ENCODE results near the gene SLC26A1.
A peak's percentile ranks its signal among the peaks of the same experiment; 100 is the strongest.

The SLC26A1 gene

DNA sequence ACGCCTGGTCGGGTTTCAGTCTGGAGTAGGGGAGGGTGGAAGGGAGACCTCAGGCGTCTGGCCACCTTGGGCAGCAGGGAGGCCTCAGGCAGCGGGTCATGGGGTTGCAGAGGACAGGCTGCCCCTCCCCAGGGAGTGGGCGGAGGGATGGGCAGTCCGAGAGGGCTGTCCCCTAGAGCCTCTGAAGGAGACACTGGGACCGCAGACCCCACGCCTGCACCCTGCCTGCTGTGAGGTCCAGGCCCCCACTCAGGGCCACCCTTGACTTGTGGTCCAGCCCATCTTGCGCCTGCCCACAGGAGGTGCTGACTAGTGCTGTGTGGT lies 34.7 kb upstream of the SLC26A1 start:
- DNase-seq = no peak

DNA sequence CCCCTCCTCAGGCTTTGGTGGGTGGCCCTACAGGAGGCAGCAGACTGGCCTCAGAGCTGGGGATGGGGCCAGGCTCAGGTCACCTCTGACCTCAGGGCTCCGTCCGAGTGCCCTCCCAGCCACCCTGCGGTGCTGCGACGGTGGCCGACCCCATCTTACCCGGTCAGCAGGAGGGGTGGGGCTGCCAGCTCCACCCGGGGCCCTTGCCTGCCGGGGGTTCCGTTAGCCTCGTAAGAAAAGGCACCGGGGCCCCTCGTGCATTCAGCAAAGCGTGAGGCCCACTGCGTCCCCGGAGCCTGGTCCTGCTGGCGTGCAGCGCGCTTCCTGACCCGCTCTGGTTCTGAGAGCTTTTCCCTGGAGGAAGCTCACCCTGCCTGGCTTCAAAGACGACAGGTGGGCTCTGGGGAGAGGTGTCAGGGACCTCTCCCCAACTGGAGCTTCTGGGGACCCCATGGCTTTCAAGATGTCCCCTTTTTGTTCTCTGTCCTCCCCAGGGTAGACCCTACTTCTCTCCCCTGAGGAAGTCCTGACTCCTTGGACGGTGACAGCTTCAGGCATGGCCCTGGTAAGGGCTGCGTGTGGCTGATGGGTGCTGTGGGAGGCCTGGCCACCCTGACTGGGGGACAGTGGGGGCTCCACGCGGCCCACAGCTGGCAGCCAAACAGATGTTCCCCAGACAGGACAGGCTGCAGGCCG lies 34.2 kb upstream of the SLC26A1 start:
- no peak for DNase-seq

DNA sequence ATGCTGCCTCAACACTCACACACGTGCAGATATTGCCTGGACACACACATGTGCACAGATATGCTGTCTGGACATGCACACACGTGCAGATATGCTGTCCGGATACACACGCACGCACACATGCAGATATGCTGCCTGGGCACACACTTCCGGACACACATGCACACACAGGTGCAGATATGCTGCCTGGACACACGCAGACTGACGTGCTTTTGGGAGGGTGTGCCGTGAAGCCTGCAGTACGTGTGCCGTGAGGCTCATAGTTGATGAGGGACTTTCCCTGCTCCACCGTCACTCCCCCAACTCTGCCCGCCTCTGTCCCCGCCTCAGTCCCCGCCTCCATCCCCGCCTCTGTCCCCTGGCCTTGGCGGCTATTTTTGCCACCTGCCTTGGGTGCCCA lies 32.9 kb upstream of the SLC26A1 start:
- peak; percentile 49 for DNase-seq

DNA sequence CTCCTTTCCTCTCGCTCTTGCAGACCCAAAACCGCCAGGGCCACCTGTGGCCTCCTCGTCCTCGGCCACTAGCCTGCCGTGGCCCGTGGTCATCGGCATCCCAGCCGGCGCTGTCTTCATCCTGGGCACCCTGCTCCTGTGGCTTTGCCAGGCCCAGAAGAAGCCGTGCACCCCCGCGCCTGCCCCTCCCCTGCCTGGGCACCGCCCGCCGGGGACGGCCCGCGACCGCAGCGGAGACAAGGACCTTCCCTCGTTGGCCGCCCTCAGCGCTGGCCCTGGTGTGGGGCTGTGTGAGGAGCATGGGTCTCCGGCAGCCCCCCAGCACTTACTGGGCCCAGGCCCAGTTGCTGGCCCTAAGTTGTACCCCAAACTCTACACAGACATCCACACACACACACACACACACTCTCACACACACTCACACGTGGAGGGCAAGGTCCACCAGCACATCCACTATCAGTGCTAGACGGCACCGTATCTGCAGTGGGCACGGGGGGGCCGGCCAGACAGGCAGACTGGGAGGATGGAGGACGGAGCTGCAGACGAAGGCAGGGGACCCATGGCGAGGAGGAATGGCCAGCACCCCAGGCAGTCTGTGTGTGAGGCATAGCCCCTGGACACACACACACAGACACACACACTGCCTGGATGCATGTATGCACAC lies 31.8 kb upstream of the SLC26A1 start:
- no peak for DNase-seq

DNA sequence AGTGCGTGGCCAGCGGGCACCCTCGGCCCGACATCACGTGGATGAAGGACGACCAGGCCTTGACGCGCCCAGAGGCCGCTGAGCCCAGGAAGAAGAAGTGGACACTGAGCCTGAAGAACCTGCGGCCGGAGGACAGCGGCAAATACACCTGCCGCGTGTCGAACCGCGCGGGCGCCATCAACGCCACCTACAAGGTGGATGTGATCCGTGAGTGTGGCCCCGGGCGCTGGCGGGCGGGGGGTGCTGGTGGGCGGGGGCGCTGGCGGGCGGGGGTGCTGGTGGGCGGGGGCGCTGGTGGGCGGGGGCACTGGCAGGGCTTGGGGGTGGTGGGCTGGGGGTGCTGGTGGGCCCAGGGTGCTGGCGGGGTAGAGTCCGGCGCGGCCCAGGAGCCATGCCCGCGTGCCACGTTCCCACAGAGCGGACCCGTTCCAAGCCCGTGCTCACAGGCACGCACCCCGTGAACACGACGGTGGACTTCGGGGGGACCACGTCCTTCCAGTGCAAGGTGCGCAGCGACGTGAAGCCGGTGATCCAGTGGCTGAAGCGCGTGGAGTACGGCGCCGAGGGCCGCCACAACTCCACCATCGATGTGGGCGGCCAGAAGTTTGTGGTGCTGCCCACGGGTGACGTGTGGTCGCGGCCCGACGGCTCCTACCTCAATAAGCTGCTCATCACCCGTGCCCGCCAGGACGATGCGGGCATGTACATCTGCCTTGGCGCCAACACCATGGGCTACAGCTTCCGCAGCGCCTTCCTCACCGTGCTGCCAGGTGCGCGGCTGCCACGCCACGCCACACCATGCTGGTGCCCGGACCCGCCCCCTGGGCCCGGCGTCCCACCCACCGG lies 30.9 kb upstream of the SLC26A1 start:
- no peak for DNase-seq

DNA sequence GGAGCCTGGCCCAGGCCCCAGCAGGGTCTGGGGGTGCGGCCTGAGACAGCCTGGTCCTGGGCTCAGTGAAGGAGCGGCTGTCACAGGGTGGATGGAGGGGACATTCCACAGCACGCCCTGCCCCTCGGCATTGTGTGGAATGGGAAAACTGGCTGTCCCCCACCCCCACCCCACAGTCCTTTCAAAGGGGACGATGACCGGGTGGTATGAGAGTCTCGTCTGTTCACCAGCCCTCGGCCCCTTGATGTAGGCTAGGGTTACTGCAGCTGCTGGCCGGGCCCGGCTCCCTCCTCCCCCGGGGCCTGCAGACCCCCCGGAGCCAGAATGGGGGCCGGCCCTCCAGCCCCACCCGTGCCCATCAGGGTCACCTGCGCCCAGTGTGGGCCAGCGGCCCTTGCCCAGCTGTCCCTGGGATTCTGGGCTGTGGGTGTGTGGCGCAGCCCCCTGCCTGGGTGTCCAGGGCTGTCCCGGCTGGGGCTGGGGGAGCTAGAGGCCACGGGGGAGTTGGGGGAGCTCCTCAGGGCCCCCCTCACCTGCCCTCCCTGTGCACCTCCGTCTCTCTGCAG lies 30.0 kb upstream of the SLC26A1 start:
- no peak for DNase-seq

DNA sequence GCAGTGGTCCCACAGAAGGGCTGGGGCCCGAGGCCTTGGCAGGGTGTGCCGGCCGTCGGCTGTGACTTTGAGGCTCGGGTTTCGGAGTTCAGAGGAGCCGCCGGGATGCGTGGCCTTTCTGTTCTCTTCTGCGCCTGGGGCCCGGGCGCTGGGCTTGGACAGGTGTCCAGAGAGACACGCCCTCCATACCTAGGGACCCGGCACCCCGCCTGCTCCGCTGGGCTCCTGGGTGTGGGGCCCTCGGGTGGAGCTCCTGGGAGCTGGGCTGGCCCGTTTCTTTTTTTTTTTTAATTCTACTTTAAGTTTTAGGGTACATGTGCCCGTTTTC lies 29.5 kb upstream of the SLC26A1 start:
- no peak for DNase-seq

DNA sequence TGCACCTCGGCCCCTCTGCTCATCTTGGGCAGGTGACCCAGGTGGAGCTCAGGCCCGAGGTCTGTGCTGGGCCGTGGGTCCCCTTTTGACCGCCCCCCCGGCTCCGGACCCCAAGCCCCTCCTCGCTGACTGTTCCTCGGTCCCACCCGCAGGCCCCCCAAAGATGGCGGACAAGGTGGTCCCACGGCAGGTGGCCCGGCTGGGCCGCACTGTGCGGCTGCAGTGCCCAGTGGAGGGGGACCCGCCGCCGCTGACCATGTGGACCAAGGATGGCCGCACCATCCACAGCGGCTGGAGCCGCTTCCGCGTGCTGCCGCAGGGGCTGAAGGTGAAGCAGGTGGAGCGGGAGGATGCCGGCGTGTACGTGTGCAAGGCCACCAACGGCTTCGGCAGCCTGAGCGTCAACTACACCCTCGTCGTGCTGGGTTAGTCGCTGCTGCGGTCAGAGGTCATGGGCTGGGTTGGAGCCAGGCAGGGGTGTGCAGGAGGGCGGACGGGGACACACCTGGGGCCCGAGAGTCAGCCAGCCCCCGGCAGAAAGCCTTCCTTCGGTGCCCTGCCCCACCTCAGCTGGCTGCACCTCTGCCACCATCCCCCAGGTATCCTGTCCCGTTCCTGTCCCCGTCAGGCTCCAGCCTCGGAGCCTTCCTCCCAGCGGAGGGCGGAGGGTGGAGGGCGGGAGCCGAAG lies 29.0 kb upstream of the SLC26A1 start:
- DNase-seq = no peak

DNA sequence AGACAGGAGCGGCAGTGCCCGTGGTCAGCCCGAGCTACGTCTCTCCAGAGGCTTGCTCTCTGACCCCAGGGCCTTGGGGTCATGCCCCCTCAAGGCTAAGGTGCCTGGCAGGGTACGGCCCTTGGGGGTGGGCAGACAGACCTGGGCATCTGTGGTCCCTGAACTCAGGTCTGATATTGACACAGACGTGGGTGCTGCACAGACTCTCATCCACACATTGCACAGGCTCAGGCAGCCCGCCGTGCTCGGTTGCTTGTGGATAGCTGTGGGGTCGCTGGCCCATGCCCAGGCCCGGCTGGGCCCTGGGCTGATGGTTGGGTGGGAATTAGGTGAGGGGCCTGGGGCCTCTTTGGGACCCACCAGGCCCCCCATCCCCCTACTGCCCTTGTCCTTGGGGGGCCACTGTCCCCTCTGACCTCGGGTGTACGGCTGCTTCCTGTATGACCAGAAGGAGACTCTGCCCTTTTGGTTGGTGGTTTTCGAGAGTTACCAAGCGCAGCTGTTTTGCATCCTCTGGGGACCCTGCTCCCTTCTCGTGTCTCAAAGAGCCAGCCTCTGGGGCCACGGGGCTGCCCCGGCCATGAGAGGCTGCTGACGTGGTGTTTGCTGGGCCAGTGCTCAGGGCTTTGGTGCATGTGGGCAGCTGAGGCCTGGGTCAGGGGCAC lies 28.3 kb upstream of the SLC26A1 start:
- DNase-seq = peak; percentile 33

DNA sequence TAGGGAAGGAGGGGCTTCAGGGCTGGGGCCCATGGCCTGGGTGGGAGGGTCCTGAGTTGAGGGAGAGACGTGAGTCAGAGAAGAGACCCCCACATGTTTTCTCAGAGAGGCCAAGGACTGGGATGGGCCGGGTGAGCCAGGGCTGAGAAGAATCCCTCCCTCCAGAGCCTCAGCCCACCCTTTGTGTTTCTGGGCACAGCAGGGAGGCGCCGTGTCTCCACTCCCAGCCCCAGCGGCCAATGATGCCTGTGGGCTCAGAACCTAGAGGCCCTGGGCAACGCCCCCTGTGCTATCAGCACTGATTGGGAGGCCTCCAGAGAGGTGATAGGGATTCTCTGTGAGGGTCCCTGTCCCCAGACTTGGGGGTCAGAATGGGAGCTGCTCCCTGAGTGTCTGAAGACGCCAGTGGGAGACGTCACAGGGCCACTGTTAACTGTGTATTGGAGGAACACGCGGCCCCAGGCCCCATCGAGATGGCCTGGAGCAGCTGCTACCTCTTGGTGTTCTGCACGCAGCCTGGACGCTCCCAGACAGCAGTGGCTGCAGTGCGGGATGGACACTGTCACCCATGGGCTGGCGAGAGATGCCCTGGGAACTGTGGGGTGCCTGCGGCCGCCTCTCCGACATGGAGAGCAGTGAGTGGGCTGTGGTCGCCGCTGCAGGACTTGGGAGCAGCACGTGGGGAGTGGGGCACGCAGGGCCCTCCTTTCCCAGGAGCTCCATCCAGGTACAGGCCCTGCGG lies 26.7 kb upstream of the SLC26A1 start:
- no peak for DNase-seq

DNA sequence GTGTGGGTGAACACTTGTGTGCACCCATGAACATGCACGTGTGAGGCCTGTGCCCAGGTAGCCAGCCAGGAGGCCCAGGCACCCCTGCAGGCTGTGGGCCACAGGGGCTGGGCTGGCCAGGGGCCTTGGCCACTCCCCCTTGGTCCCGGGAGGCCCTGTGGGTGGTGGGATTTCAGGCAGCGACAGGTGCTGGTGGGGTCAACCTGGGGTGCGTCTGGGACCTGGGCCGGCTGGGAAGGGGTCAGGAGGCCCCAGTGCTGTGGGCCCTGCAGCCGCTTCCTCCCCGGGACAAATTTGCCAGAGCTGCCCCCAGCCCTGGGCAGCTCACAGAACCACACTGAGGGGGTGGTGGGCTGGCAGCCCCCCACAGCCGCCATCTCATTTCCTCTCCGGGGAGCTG lies 26.1 kb upstream of the SLC26A1 start:
- no peak for DNase-seq

DNA sequence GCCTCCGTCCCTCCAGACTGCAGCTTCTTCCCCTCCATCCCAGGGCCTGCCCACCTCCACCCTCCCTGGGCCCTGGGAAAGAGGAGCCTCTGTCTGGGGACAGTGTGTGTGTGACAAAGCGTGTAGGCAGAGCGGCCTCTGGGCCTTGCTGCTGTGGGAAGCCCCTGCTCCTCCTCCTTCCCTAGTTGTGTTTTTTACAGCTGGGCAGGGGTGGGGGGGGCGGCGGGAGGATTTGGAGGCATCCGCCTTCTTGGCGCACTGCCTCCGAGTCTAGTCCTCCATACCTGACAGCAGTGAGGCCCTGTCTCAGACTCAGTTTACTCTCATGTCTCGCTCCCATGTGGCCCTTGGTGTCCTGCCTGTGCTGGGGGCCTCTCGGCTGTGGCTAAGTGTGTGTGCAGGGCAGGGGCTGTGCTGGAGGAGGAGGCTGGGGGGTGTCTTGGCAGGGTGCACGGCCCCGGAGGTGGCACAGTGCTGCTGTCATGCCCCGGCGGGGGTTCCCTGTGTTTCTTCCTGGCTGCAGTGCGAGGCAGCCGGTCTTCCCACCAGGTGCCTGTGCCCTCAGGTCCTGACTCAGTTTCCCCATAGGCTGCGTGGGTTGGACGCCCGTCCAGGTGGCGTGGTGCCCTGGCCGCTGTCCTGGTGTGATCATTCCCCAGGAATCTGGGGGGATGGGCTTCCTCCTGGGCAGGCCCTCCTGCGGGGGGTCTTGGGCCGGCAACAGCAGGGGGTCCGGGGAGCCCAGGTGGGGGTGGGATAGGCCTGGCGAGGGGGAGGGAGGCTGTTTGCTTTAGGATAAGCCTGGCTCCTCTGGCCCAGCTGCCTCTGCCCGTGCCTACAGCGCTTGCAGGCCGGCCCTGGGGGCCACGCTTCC lies 25.2 kb upstream of the SLC26A1 start:
- DNase-seq = no peak

DNA sequence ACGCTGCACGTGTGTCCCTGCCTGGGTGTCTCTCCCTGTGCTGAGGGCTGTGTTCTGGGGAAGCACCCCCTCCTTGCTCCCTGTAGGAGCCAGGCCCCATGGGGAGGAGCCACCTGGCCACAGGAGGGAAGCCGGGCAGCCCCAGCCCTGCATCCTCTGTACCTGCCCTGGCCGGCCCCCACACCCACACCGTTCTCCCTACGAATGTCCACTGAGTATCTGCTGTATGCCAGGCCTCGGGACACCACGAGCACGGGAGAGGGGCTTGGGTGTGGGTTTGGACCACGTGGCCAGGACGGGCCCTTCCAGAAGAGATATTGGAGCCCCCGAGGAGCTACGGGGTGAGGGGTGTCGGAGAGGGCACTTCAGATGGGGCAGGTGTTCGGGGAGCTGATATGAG lies 24.5 kb upstream of the SLC26A1 start:
- DNase-seq = no peak

DNA sequence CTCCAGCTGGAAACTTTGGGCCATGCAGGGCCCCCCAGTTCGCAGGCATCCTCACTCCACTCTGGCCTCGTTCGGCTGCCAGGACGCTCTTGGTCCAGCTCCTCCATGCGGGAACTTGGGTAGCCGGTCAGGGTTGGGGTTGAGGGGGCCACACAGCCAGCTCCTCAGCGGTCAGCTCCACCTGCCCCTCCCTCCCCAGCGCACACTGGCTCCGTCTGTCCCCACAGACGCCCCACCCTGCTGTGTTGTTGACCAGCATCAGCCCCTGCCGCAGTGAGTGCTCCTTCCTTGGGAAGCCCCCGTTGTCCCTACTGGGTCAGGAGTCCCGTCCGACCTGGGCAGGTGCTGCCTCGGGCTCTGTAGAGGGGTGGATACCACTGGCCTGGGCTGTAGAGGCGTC lies 24.0 kb upstream of the SLC26A1 start:
- no peak for DNase-seq

DNA sequence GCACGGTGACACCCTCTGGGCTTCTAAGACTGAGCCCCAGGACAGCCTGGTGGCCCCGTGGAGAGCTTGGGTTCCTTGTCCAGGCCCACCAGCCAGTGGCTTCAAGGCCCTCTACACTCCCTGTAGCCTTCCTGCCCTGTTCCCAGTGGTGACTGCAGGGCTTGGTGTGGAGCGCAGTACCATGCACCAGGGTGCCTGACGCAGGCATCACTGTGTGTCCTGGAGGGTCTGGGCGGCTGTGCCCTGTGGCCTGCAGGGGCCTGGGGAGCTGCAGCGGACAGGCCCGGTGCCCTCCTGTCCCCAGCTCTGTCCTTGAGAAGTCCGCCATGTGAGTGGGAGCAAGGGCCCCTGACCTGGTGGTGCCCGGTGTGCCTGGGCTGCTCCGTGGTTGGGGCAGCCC lies 22.5 kb upstream of the SLC26A1 start:
- DNase-seq = no peak

DNA sequence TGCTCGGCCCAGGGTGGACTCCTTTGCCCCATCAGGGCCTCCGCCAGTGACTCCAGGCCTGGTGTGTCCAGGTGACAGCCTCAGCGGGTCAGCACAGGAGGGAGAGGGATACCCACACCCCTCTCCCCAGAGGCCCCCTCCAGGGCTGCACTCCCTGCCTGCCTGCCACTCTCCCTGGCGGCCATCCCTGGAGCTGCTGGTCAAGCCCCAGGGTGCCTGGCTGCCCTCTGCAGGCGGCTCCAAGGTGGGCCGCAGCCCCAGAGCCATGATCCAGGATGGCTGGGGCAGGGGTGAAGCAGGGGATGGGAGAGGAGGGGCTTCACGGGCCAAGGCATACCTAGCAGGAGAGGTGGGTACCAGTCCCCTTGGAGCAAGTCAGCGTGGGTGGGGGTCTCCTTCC lies 22.0 kb upstream of the SLC26A1 start:
- DNase-seq = no peak

DNA sequence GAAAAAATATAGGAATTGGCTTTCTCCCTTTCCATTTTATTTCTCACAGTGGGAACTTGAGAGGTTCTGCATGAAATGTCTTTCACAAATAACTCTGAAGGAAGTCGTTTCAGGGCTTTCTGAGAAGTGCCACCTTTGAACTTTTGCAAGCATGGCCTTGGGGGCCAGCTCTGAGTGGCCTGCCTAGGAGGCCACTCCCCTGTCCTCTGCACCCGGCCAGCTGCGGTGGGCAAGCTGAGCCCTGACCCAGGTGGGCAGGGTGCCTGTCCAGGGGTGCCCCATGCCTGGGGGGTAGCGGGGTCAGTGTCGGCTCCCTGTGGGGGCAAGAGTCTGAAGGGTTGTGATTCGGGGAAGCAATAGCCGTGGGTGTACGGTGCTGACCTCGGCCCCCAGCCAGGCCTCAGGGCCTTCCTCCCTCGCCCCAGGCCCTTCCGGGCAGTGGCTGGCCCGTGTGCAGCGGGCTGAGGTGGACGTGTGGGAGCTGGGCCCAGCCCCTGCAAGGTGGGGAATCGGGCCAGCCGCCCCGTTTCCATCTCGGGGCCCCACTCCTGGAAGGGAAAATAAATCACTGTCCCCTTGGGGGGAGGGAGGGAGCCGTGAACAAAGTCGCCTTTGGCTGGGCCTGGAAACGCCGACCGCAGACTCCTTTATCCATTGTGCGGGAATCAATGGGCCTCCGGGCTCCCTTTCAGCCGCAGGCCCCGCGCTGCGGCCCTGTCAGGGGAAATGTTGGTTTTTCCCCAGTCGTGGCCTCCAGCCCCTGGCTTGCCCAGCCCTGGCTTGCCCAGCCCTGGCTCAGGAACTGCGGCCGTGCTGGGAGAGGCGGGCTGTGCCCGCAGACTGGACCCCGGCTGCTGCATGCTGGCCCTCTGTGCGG lies 21.3 kb upstream of the SLC26A1 start:
- DNase-seq = no peak

DNA sequence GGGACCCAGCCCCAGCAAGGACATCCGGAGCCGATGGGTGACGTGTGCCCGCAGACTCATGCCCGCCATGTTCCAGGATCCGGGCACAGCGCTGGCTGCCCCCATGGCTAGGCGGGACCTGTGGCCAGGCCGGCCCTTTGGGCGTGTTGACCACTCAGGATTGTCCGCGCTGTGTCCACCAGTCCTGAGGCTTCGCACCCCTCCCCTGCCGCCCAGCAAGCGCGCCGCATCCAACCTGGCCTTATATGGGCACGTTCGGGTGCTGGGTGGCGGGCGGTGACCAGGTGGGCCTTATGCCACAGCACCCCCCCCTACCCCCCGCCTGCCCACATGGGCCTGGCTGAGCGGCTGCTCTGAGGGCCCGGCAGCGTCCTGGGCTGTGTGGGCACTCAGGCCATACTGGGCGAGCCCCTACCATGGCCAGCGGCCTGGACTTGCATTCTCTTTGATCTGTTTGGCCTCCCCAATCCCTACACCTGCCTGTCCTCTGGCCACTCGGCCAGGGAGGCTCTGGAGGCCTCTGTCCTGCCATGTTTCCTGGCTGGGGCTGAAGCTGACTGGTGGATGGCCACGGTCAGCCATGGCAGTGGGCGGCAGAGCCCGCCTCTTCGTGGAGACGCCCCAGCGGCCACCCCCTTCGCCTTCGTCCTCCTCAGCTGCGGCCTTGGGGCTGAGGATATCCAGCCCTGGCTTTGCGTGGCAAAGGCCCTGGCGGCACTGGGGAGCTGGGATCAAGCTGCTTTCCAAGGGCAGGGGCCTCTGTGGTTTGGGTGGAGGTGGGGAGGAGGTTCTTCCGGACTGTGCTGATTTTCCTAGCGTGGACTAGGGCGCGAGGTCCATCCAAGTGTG lies 20.2 kb upstream of the SLC26A1 start:
- DNase-seq = no peak
